ENCODE measurements around the gene SLC22A31. TPM values are rescaled to one million over a fixed set of nuclear protein-coding genes. Genes with fewer than 3 reads are reported as not detected.
"Not testable (repeated sequence)": the region's sequence is repeated elsewhere in the genome, so short reads cannot be mapped to it uniquely, and the experiment has no call there.

SLC22A31 gene
- under 1 TPM in 2 of 4 donors, not detected in 2; 0.12 to 0.69 TPM for total RNA-seq
- polyA plus RNA-seq: 0.05 TPM
- long read RNA-seq, donor 1, partial matches to known transcripts: 0 of 3 reads
- long read RNA-seq, donor 1, other reads (novel, unspliced or antisense): 3 of 3 reads
- long read RNA-seq, donor 2: 0 reads
- long read RNA-seq, donor 3: 0 reads
- long read RNA-seq, donor 4: 0 reads

DNA sequence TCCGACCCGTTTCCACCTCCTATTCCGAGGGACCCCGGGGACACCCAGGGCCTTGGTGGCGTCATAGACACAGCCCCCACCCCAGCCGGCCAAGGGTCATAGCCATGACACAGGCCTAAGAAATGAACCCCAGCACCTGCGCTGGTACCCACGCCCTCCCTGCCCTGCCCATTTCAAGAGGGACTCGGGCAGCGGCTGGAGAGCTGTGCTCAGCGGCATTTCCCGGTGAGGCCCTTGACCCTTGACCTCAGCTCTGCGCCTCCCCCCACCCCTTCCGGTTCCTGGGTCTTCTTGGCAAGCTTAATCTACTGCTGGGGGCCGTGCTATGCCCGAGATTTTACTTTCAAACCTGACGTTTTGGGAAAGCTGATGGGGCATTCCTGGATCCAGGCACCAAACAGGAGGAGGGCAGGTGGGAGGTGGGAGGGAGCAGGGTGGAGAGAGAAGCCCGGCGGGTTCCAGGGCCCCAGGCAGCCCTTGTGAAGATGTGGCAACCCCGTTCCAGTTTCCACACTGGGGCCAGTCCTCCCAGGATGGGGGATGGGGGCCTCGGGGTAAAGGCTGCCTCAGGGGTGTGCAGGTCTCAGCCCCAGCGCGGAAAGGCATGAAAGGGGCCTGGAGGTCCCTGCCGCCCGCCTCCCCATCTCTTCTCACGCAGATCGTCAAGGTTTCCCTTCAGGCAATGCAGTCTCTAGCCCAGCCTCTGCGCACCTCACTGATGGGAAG lies at the start of gene SLC22A31:
Gene SLC22A31 (minus strand): TSS at position 414 of the 726 bp plus-strand sequence. CDS start 36 bp downstream, at position 378.
- Histone ChIP-seq H3K27ac (ENCODE audit: low read length) (no peak within 1 kb of the TSS), H3K4me1 (ENCODE audit: control insufficient read depth, insufficient read depth, low read length) (no peaks in the 10 kb centered on the region), H3K9me3 (ENCODE audit: control insufficient read depth, low read length) (no peaks in the 10 kb centered on the region), H3K27me3 (ENCODE audit: control insufficient read depth, insufficient read depth) (no peaks in the 10 kb centered on the region), H3K4me3 (ENCODE audit: low read length) (peak within 1 kb of the TSS; percentile 44)
- ATAC-seq: no peak
- DNase-seq: peak in 1 of 3 donors; percentile 54
- intact Hi-C loops (cut with DNase I): no loop called here
- WGBS: 19% methylated on average over 28 of the region's 28 CpGs

- H3K27ac ChIP-seq (ENCODE audit: low read length): no peak overlapping the region
- 56% methylated on average over 69 of the region's 69 CpGs for WGBS
- H3K4me1 ChIP-seq (ENCODE audit: control insufficient read depth, insufficient read depth, low read length): no peaks in the 10 kb centered on the region
- intact Hi-C loops (cut with DNase I): no loop called here
- H3K27me3 ChIP-seq (ENCODE audit: control insufficient read depth, insufficient read depth): no peaks in the 10 kb centered on the region
- DNase-seq (no peak), ATAC-seq (no peak)
- H3K4me3 ChIP-seq (ENCODE audit: low read length): peak overlapping the region; percentile 63
- no peaks in the 10 kb centered on the region for H3K9me3 ChIP-seq (ENCODE audit: control insufficient read depth, low read length)
These were observed 48.1 kb upstream of the SLC22A31 start for GRCh38 chr16:89248196-89248982.

- DNase-seq; H3K27ac ChIP-seq (ENCODE audit: low read length); ATAC-seq; H3K27me3 ChIP-seq (ENCODE audit: control insufficient read depth, insufficient read depth); H3K9me3 ChIP-seq (ENCODE audit: control insufficient read depth, low read length); H3K4me1 ChIP-seq (ENCODE audit: control insufficient read depth, insufficient read depth, low read length); intact Hi-C loops (cut with DNase I): not testable (repeated sequence)
- WGBS: 2% methylated on average over 45 of the region's 45 CpGs
- peak overlapping the region; percentile 63 for H3K4me3 ChIP-seq (ENCODE audit: low read length)
These were observed 47.4 kb upstream of the SLC22A31 start for GRCh38 chr16:89247734-89248075.

DNA sequence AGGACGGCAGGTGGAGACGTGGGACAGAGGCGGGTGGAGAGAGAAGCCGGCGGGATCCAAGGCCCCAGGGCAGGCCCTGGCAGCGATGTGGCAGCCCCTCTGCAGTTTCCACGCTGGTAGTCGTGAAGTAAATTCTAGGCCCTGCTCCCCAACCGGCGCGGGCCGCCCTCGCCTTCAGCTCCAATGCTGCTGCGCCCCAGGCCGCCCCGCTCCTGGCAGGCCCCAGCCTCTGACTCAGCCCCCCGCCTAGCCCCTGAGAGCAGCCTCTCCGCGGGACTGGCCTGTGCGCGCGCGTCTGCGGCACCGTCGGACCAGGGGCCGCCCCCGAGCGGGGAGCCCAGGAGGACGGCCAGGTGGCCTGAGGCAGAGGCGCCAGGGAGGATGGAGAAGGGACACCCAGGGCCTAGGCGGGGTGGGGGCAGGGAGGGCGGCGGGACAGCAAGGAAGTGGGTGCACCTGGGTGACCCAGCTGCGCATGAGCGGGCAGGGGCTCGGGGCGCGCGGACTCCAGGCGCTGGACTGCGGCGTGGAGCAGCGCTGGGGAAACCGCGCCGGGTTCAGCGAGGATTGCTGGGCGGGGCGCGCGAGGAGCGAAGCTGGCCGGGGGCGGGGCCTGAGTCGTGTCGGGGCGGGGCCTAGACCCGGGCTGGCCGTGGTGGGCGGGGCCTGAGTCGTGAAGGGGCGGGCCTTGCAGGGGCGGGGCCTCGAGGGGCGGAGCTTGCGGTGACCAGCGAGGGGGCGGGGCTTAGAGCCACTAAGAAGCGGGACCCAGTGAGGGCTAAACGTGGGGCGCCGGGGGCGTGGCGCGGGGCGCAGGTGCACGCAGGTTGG lies 46.8 kb upstream of the SLC22A31 start:
- 2% methylated on average over 78 of the region's 78 CpGs for WGBS
- ATAC-seq (peak; percentile 96), DNase-seq (peak; percentile 88 to 96 (median 94))
- H3K27me3 ChIP-seq (ENCODE audit: control insufficient read depth, insufficient read depth): no peaks in the 10 kb centered on the region
- no peaks in the 10 kb centered on the region for H3K9me3 ChIP-seq (ENCODE audit: control insufficient read depth, low read length)
- no peak overlapping the region for H3K27ac ChIP-seq (ENCODE audit: low read length)
- intact Hi-C loops (cut with DNase I): no loop called here
- H3K4me1 ChIP-seq (ENCODE audit: control insufficient read depth, insufficient read depth, low read length): no peaks in the 10 kb centered on the region
- peak overlapping the region; percentile 63 for H3K4me3 ChIP-seq (ENCODE audit: low read length)

DNA sequence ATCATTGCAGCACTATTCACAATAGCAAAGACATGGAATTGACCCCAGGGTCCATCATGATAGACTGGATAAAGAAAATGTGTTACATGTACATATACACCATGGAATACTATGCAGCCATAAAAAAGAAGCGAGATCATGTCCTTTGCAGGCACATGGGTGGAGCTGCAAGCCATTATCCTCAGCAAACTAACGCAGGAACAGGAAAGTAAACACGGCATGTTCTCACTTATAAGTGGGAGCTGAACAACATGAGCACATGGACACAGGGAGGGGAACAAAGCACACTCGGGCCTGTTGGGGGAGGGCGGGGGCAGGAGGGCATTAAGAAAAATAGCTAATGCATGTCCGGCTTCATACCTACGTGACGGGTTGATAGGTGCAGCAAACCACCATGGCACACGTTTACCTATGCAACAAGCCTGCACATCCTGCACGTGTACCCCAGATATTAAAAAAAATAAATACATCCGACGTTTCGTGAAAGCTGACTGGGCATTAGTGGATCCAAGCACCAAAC lies 46.1 kb upstream of the SLC22A31 start:
- ATAC-seq (no peak), DNase-seq (no peak)
- no peak overlapping the region for H3K4me3 ChIP-seq (ENCODE audit: low read length)
- H3K9me3 ChIP-seq (ENCODE audit: control insufficient read depth, low read length): no peaks in the 10 kb centered on the region
- WGBS: 57% methylated on average over 13 of the region's 13 CpGs
- no peaks in the 10 kb centered on the region for H3K27me3 ChIP-seq (ENCODE audit: control insufficient read depth, insufficient read depth)
- H3K4me1 ChIP-seq (ENCODE audit: control insufficient read depth, insufficient read depth, low read length): no peaks in the 10 kb centered on the region
- H3K27ac ChIP-seq (ENCODE audit: low read length): no peak overlapping the region
- intact Hi-C loops (cut with DNase I): no loop called here

- no peak overlapping the region for H3K27ac ChIP-seq (ENCODE audit: low read length)
- H3K4me3 ChIP-seq (ENCODE audit: low read length): no peak overlapping the region
- intact Hi-C loops (cut with DNase I): no loop called here
- no peaks in the 10 kb centered on the region for H3K4me1 ChIP-seq (ENCODE audit: control insufficient read depth, insufficient read depth, low read length)
- no peaks in the 10 kb centered on the region for H3K27me3 ChIP-seq (ENCODE audit: control insufficient read depth, insufficient read depth)
- ATAC-seq (no peak), DNase-seq (no peak)
- WGBS: 67% methylated on average over 12 of the region's 12 CpGs
- H3K9me3 ChIP-seq (ENCODE audit: control insufficient read depth, low read length): no peaks in the 10 kb centered on the region
These were observed 44.4 kb upstream of the SLC22A31 start for GRCh38 chr16:89244754-89245153.

DNA sequence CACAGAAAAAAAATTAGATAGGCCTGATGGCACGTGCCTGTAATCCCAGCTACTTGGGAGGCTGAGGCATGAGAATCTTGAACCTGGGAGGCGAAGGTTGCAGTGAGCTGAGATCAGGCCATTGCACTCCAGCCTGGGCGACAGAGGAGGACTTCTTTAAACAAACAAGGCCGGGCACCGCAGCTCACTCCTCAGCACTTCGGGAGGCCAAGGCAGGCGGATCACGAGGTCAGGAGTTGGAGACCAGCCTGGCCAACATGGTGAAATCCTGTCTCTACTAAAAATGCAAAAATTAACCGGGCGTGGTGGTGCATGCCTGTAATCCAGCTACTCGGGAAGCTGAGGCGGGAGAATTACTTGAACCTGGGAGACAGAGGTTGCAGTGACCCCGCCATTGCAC lies 43.9 kb upstream of the SLC22A31 start:
- DNase-seq; H3K27me3 ChIP-seq (ENCODE audit: control insufficient read depth, insufficient read depth); H3K4me3 ChIP-seq (ENCODE audit: low read length); H3K4me1 ChIP-seq (ENCODE audit: control insufficient read depth, insufficient read depth, low read length); H3K27ac ChIP-seq (ENCODE audit: low read length); ATAC-seq; intact Hi-C loops (cut with DNase I); H3K9me3 ChIP-seq (ENCODE audit: control insufficient read depth, low read length): not testable (repeated sequence)
- WGBS: 75% methylated on average over 13 of the region's 13 CpGs

GRCh38 chr16:89243664-89244063 lies 43.3 kb upstream of the SLC22A31 start:
- H3K4me3 ChIP-seq (ENCODE audit: low read length): no peak overlapping the region
- no peaks in the 10 kb centered on the region for H3K27me3 ChIP-seq (ENCODE audit: control insufficient read depth, insufficient read depth)
- no peaks in the 10 kb centered on the region for H3K4me1 ChIP-seq (ENCODE audit: control insufficient read depth, insufficient read depth, low read length)
- no peaks in the 10 kb centered on the region for H3K9me3 ChIP-seq (ENCODE audit: control insufficient read depth, low read length)
- no peak for ATAC-seq
- no peak overlapping the region for H3K27ac ChIP-seq (ENCODE audit: low read length)
- WGBS: 77% methylated on average over 5 of the region's 5 CpGs
- no peak for DNase-seq
- intact Hi-C loops (cut with DNase I): no loop called here

DNA sequence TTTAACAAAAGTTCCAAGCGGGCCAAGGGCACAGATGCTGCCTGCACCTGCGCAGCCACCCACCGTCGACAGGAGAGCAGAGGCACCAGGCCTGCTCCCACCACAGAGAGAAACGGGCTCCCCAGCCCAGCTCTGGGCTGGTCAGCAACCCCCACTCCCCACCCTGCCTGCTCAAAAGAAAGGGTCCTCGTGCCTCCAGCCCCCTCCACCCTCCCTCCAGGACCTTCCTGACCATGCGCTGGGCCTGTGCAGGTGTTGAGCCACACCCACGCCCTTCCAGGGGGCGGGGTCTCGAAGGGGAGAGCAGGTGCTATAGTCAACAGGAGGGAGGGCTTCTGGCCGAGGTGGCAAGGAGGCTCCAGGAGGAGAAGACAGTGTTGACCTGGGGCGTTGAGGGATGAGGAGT lies 42.5 kb upstream of the SLC22A31 start:
- WGBS: 42% methylated on average over 12 of the region's 12 CpGs
- DNase-seq (no peak), ATAC-seq (no peak)
- Histone ChIP-seq H3K27me3 (ENCODE audit: control insufficient read depth, insufficient read depth) (no peaks in the 10 kb centered on the region), H3K4me3 (ENCODE audit: low read length) (no peak overlapping the region), H3K27ac (ENCODE audit: low read length) (no peak overlapping the region), H3K9me3 (ENCODE audit: control insufficient read depth, low read length) (no peaks in the 10 kb centered on the region), H3K4me1 (ENCODE audit: control insufficient read depth, insufficient read depth, low read length) (no peaks in the 10 kb centered on the region)
- intact Hi-C loops (cut with DNase I): no loop called here

DNA sequence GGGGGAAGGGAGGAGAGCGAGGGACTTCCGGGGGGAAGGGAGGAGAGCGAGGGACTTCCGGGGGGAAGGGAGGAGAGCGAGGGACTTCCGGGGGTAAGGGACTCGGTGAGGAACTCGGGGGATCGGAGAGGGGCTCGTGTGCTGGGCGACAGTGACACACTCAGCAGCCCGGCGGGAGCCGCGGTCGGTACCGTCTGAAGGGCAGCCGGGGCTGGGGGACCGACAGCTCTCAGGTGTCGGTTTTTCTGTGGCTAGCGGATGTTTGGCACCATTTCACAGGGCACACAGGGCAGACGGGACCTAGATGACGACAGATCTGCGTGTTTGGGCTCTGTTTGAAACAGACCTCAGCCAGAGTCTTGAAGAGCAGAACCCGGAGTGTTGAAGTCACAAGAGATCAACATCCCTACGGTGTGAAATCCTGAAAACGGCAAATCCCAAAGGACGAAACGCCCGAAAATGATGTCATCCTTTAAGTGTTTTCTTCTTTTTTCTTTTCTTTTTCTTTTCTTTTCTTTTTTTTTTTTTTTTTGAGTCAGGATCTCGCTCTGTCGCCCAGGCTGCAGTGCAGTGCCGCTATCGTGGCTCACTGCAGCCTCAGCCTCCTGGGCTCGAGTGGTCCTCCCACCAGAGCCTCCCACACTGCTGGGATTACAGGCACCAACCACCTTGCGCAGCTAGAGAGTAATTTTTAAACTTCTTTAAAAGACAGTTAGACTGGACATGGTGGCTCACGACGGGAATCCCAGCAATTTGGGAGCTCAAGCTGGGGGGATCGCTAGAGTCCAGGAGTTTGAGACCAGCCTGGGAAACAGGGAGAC lies 41.1 kb upstream of the SLC22A31 start:
- WGBS: 5% methylated on average over 38 of the region's 39 CpGs

More for the DNA sequence above, 41.1 kb upstream of the SLC22A31 start:
- peak; percentile 79 to 81 for ATAC-seq
- Histone ChIP-seq H3K4me3 (ENCODE audit: low read length) (peak overlapping the region; percentile 45), H3K27me3 (ENCODE audit: control insufficient read depth, insufficient read depth) (no peaks in the 10 kb centered on the region), H3K4me1 (ENCODE audit: control insufficient read depth, insufficient read depth, low read length) (no peaks in the 10 kb centered on the region), H3K27ac (ENCODE audit: low read length) (peak overlapping the region; percentile 73), H3K9me3 (ENCODE audit: control insufficient read depth, low read length) (no peaks in the 10 kb centered on the region)
- intact Hi-C loops (cut with DNase I): no loop called here
- peak; percentile 79 to 90 (median 84) for DNase-seq
